Fibroblast of lung (primary cell): ENCODE data around the gene MSI2. TPM values are rescaled to one million over a fixed set of nuclear protein-coding genes. Genes with fewer than 3 reads are reported as not detected.

Experiments used
- DNase-seq, 2 donors: peaks; one replicate each; pipeline versions ENCODE4 v3.0.0 to v3.0.0-alpha.2; 2010; ENCODE audit warnings: low read depth in 2 of 2
- H2AFZ ChIP-seq: 2 replicates; pipeline ENCODE4 v1.5.1; 2012; ENCODE audit warnings: low read length, control low read depth, inconsistent platforms
- H3K27ac ChIP-seq: 2 replicates; pipeline ENCODE4 v1.5.1; 2011; ENCODE audit warnings: low read length, control low read depth; ENCODE audit not compliant: insufficient read depth
- H3K27me3 ChIP-seq: 2 replicates; pipeline ENCODE4 v1.5.1; 2011; ENCODE audit warnings: mild to moderate bottlenecking, low read length; ENCODE audit not compliant: control insufficient read depth, insufficient read depth
- H3K36me3 ChIP-seq: 2 replicates; pipeline ENCODE4 v1.5.1; 2011; ENCODE audit warnings: low read length; ENCODE audit not compliant: control insufficient read depth, insufficient read depth
- H3K4me1 ChIP-seq: 2 replicates; pipeline ENCODE4 v1.5.1; 2011; ENCODE audit warnings: low read length; ENCODE audit not compliant: control insufficient read depth, insufficient read depth; ENCODE audit errors: extremely low read depth
- H3K4me2 ChIP-seq: 2 replicates; pipeline ENCODE4 v1.5.1; 2011; ENCODE audit warnings: low read length, control low read depth; ENCODE audit not compliant: insufficient read depth; ENCODE audit errors: extremely low read depth
- H3K4me3 ChIP-seq, 4 experiments: fragments of 200-600 bp in 1 of 4; sonication (generic) in 1 of 4; replicated peaks in 1 of 4; 2 replicates each; pipeline ENCODE4 v1.5.1; 2011 to 2016; ENCODE audit warnings: low read length in 4 of 4, low read depth in 3 of 4, mild to moderate bottlenecking in 3 of 4, control low read depth in 2 of 4, inconsistent platforms in 1 of 4, mixed read lengths in 1 of 4; ENCODE audit not compliant: insufficient read depth in 1 of 4; ENCODE audit errors: control extremely low read depth in 1 of 4
- H3K79me2 ChIP-seq: 2 replicates; pipeline ENCODE4 v1.5.1; 2012; ENCODE audit warnings: mild to moderate bottlenecking, low read length, inconsistent platforms; ENCODE audit not compliant: control insufficient read depth, insufficient read depth
- H3K9ac ChIP-seq: 2 replicates; pipeline ENCODE4 v1.5.1; 2011; ENCODE audit warnings: mild to moderate bottlenecking, low read length, control low read depth; ENCODE audit not compliant: insufficient read depth
- H3K9me3 ChIP-seq: 2 replicates; pipeline ENCODE4 v1.5.1; 2012; ENCODE audit warnings: low read depth, low read length; ENCODE audit not compliant: control insufficient read depth, insufficient read depth
- H4K20me1 ChIP-seq: 2 replicates; pipeline ENCODE4 v1.5.1; 2011; ENCODE audit warnings: low read length; ENCODE audit not compliant: control insufficient read depth, insufficient read depth; ENCODE audit errors: extremely low read depth
- CTCF ChIP-seq, 2 donors: IDR thresholded peaks in 1 of 2; conservative IDR thresholded peaks in 1 of 2; 1 replicate in 1 of 2; 2 replicates in 1 of 2; pipeline ENCODE4 v1.5.1; 2011 to 2012; ENCODE audit warnings: low read length in 2 of 2, control low read depth in 1 of 2, inconsistent platforms in 1 of 2, low read depth in 1 of 2, mild to moderate bottlenecking in 1 of 2
- EZH2 ChIP-seq: IDR thresholded peaks from 2 replicates; pipeline ENCODE4 v1.5.1; 2012; ENCODE audit warnings: low read length, control low read depth, mild to moderate bottlenecking; ENCODE audit errors: missing control alignments
- polyA plus RNA-seq, 2 donors: library from polyadenylated mRNA; depleted of rRNA in 1 of 2; stranded (reverse) in 1 of 2; unstranded in 1 of 2; fragments of >200 nt; gene quantifications; 2 replicates each; pipeline ENCODE4 v1.2.1, GENCODE V29; 2011 to 2012; ENCODE audit warnings: missing spikeins in 1 of 2
- total RNA-seq: library from RNA; depleted of rRNA; stranded (reverse); fragments of >200 nt; gene quantifications from 2 replicates; pipeline ENCODE4 v1.2.1, GENCODE V29; 2014

MSI2 gene
- total and polyA plus RNA-seq, 2 donors (not counting 1 experiment from before 2014, with no cell fraction given): 6.8 to 14.2 TPM

- H3K36me3 ChIP-seq: no peaks in the 10 kb centered on the region
- no peaks in the 10 kb centered on the region for H3K9me3 ChIP-seq
- no peak for TF ChIP-seq EZH2
- TF ChIP-seq CTCF (conservative IDR thresholded peaks at IDR 0.05 in 1 of 2, IDR thresholded peaks at IDR 0.05 in 1 of 2; ENCODE audit: low read depth in 1 of 2, low read length in 2 of 2): no peak
- H3K4me2 ChIP-seq: no peak overlapping the region
- H3K79me2 ChIP-seq: no peaks in the 10 kb centered on the region
- H3K9ac ChIP-seq: no peak overlapping the region
- H3K27ac ChIP-seq: no peak overlapping the region
- no peak for DNase-seq
- H2AFZ ChIP-seq: no peak overlapping the region
- peaks cover 4% of the 10 kb centered on the region for H3K27me3 ChIP-seq
- no peaks in the 10 kb centered on the region for H4K20me1 ChIP-seq
- no peak overlapping the region for H3K4me3 ChIP-seq
- peaks cover 3% of the 10 kb centered on the region for H3K4me1 ChIP-seq
These were observed 3.0 kb downstream of the MSI2 start for GRCh38 chr17:57259306-57259705.

GRCh38 chr17:57259817-57260216 lies 3.5 kb downstream of the MSI2 start:
- Histone ChIP-seq H3K4me2 (no peak overlapping the region), H3K27me3 (peaks cover 4% of the 10 kb centered on the region), H3K9ac (no peak overlapping the region), H3K27ac (no peak overlapping the region), H3K36me3 (no peaks in the 10 kb centered on the region), H4K20me1 (no peaks in the 10 kb centered on the region), H3K4me1 (peaks cover 3% of the 10 kb centered on the region), H3K9me3 (no peaks in the 10 kb centered on the region), H3K79me2 (no peaks in the 10 kb centered on the region), H3K4me3 (no peak overlapping the region), H2AFZ (no peak overlapping the region)
- DNase-seq: no peak
- no peak for TF ChIP-seq EZH2
- no peak for TF ChIP-seq CTCF (conservative IDR thresholded peaks at IDR 0.05 in 1 of 2, IDR thresholded peaks at IDR 0.05 in 1 of 2; ENCODE audit: low read depth in 1 of 2, low read length in 2 of 2)

- no peak for DNase-seq
- Histone ChIP-seq H3K9me3 (no peaks in the 10 kb centered on the region), H3K4me3 (no peak overlapping the region), H3K36me3 (no peaks in the 10 kb centered on the region), H3K27ac (no peak overlapping the region), H3K27me3 (peaks cover 4% of the 10 kb centered on the region), H3K79me2 (no peaks in the 10 kb centered on the region), H2AFZ (no peak overlapping the region), H3K4me1 (peaks cover 3% of the 10 kb centered on the region), H3K4me2 (no peak overlapping the region), H3K9ac (no peak overlapping the region), H4K20me1 (no peaks in the 10 kb centered on the region)
- no peak for TF ChIP-seq CTCF (conservative IDR thresholded peaks at IDR 0.05 in 1 of 2, IDR thresholded peaks at IDR 0.05 in 1 of 2; ENCODE audit: low read depth in 1 of 2, low read length in 2 of 2)
- TF ChIP-seq EZH2: no peak
These were observed 4.2 kb downstream of the MSI2 start for GRCh38 chr17:57260325-57261083.
